Neutrophil (primary cell): ENCODE results near the gene OR13J1.
"Not testable (repeated sequence)": the region's sequence is repeated elsewhere in the genome, so short reads cannot be mapped to it uniquely, and the experiment has no call there.

Source experiments
- H3K27ac ChIP-seq: fragments of 200-600 bp; sonication (generic); 2 replicates; pipeline ENCODE4 v1.5.1; 2016; ENCODE audit warnings: mild to moderate bottlenecking, moderate library complexity
- H3K27me3 ChIP-seq: fragments of 200-600 bp; sonication (generic); 2 replicates; pipeline ENCODE4 v1.6.0; 2016; ENCODE audit warnings: mild to moderate bottlenecking
- H3K36me3 ChIP-seq: fragments of 200-600 bp; sonication (generic); 2 replicates; pipeline ENCODE4 v1.5.1; 2017
- H3K4me1 ChIP-seq, 2 experiments: fragments of 200-600 bp in 1 of 2; sonication (generic) in 1 of 2; 1 replicate in 1 of 2; 2 replicates in 1 of 2; pipeline versions ENCODE4 v1.5.1 to v1.6.1; 2013 to 2016; ENCODE audit warnings: low read depth in 1 of 2, low read length in 1 of 2, mild to moderate bottlenecking in 1 of 2, moderate library complexity in 1 of 2; ENCODE audit not compliant: control insufficient read depth in 1 of 2, insufficient read depth in 1 of 2
- H3K4me3 ChIP-seq, 2 experiments: fragments of 200-600 bp in 1 of 2; sonication (generic) in 1 of 2; 1 replicate in 1 of 2; 2 replicates in 1 of 2; pipeline ENCODE4 v1.5.1; 2013 to 2016; ENCODE audit warnings: low read depth in 1 of 2, low read length in 1 of 2, mild to moderate bottlenecking in 1 of 2, moderate library complexity in 1 of 2
- H3K9me3 ChIP-seq: fragments of 200-600 bp; sonication (generic); 2 replicates; pipeline ENCODE4 v1.5.1; 2016
- CTCF ChIP-seq: fragments of 200-600 bp; sonication (generic); IDR thresholded peaks from 2 replicates; pipeline ENCODE4 v1.5.1; 2016; ENCODE audit warnings: antibody characterized with exemption

The OR13J1 gene

DNA sequence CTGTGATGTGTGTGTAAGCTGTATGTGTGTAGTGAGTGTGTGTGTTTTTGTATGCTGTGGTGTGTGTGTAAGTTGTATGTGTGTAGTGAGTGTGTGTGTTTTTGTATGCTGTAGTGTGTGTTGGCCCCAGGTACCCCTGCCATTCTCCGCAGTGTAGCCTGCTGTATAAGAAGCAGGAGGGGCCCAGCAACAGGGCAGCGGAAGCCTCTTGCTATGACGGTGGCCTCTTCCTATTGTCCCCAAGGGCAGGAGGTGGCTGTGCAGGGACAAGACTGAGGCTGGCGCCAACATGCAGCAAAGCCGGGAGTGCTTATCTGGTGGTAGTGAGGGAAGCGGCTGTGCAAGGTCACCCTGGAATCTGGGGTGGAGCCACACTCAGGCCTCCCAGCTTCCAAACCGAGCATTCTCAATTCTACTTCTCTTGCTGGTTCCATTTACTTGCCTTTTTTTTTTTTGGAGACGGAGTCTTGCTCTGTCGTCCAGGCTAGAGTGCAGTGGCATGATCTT, 44.2 kb upstream of the OR13J1 start:
- no peak overlapping the region for H3K4me3 ChIP-seq
- H3K4me1 ChIP-seq, result no peaks in the 10 kb centered on the region
- H3K36me3 ChIP-seq, result no peaks in the 10 kb centered on the region
- no peaks in the 10 kb centered on the region for H3K9me3 ChIP-seq
- no peak for TF ChIP-seq CTCF
- H3K27ac ChIP-seq, result no peak overlapping the region
- peaks cover 33% of the 10 kb centered on the region for H3K27me3 ChIP-seq

GRCh38 chr9:35913429-35913828, 43.2 kb upstream of the OR13J1 start:
- not testable (repeated sequence) for H3K4me1 ChIP-seq, H3K4me3 ChIP-seq, H3K9me3 ChIP-seq, H3K36me3 ChIP-seq, H3K27ac ChIP-seq
- H3K27me3 ChIP-seq, result peaks cover 43% of the 10 kb centered on the region

- H3K4me1 ChIP-seq, result peaks cover 0 to 3% of the 10 kb centered on the region in 2 experiments
- no peak overlapping the region for H3K4me3 ChIP-seq
- TF ChIP-seq CTCF, result no peak
- no peaks in the 10 kb centered on the region for H3K9me3 ChIP-seq
- no peaks in the 10 kb centered on the region for H3K36me3 ChIP-seq
- no peak overlapping the region for H3K27ac ChIP-seq
- H3K27me3 ChIP-seq, result peaks cover 48% of the 10 kb centered on the region
Measured at GRCh38 chr9:35912791-35913400, 42.7 kb upstream of the OR13J1 start.

DNA sequence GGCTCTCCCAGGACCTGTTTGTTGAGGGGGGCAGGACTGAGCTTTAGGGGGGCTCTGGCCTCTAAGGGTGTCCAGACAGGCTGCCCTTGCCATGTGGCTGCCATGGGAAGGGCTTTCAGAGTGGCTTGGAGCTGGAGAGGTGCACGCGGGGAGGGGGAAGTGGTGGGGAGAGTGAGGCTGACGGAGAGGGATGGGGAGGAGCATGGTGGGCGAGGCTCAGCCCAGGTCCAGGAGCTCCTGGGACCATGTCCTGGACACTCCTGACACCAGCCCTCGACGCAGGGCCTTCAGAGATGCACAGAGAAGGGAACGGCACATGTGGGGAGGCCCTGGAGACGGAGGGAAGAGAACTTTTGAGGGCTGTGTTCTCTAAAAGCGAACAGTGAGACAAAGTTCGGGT, 41.5 kb upstream of the OR13J1 start:
- Histone ChIP-seq H3K9me3 (no peaks in the 10 kb centered on the region), H3K27ac (no peak overlapping the region), H3K4me3 (no peak overlapping the region), H3K4me1 (peaks cover 0 to 3% of the 10 kb centered on the region in 2 experiments), H3K36me3 (no peaks in the 10 kb centered on the region), H3K27me3 (peaks cover 59% of the 10 kb centered on the region)
- no peak for TF ChIP-seq CTCF

DNA sequence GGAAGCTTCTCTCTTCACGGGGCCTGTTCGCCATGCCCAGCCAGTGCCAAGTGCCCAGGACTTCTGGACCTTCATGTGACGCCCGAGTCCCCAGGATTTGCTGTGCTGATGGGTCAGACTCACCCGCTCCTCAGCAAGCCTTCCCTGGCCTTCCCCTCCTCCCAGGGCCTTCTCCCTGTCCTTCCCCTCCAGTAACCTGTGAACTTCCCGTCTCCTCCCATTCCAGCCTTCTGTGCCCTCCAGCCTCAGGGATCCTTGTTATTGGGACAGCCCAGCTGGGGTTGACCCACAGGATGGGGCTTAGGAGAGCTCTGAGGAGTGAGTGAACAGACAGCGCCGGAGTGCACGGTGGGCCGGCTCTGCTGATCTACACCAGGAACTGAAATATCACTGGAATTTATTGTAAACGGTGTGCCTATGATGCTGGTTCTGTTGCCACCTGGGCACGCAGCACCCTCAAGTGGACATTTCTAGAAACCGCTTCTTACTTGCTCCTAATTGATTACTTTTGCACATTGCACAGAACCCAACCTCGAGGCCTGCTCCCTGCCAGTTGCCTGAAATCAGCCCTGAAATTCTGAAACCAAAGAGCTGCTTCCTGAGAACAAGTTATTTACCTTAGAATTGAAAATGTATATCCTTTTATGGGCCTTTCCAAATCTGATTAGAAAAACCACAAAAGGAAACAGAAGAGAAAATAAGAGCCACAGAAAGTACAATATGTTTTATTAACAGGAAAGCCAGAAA, 40.6 kb upstream of the OR13J1 start:
- H3K4me1 ChIP-seq, result peaks cover 0 to 3% of the 10 kb centered on the region in 2 experiments
- H3K27ac ChIP-seq, result no peak overlapping the region
- H3K4me3 ChIP-seq, result no peak overlapping the region
- peaks cover 66% of the 10 kb centered on the region for H3K27me3 ChIP-seq
- H3K36me3 ChIP-seq, result no peaks in the 10 kb centered on the region
- TF ChIP-seq CTCF, result no peak
- no peaks in the 10 kb centered on the region for H3K9me3 ChIP-seq
